ENCODE measurements around the gene SRD5A2.

Gene SRD5A2

DNA sequence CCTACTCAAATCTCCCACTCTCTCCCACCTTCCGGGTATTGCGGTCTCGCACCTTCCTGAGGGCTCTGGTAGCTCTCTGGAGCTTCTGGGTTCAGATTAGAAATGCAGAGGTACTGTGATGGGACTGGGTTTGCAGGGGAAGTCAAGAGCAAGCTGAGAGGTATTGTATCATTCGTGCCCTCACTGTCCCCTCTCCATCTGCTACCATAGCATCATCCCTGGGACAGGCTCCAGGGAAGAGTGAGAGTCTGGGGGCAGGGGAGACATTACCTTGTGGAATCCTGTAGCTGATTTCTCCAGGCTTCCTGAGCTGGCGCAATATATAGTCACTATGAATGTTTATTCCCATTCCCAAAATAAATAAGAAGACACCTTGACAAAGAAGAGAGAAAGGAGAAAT lies 49.6 kb downstream of the SRD5A2 start:
- Mint-ChIP-seq H3K27ac (no peak overlapping the region), H3K9me3 (no peaks in the 10 kb centered on the region), H3K4me3 (no peak overlapping the region), H3K27me3 (ENCODE audit: low read depth) (peaks cover 10% of the 10 kb centered on the region), H3K4me1 (no peaks in the 10 kb centered on the region), H3K36me3 (ENCODE audit: low read depth) (no peaks in the 10 kb centered on the region)
- TF ChIP-seq, protein P1, sequence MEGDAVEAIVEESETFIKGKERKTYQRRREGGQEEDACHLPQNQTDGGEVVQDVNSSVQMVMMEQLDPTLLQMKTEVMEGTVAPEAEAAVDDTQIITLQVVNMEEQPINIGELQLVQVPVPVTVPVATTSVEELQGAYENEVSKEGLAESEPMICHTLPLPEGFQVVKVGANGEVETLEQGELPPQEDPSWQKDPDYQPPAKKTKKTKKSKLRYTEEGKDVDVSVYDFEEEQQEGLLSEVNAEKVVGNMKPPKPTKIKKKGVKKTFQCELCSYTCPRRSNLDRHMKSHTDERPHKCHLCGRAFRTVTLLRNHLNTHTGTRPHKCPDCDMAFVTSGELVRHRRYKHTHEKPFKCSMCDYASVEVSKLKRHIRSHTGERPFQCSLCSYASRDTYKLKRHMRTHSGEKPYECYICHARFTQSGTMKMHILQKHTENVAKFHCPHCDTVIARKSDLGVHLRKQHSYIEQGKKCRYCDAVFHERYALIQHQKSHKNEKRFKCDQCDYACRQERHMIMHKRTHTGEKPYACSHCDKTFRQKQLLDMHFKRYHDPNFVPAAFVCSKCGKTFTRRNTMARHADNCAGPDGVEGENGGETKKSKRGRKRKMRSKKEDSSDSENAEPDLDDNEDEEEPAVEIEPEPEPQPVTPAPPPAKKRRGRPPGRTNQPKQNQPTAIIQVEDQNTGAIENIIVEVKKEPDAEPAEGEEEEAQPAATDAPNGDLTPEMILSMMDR (IDR thresholded peaks at IDR 0.05; ENCODE audit: unreplicated experiment in 3 of 3), result no peak

DNA sequence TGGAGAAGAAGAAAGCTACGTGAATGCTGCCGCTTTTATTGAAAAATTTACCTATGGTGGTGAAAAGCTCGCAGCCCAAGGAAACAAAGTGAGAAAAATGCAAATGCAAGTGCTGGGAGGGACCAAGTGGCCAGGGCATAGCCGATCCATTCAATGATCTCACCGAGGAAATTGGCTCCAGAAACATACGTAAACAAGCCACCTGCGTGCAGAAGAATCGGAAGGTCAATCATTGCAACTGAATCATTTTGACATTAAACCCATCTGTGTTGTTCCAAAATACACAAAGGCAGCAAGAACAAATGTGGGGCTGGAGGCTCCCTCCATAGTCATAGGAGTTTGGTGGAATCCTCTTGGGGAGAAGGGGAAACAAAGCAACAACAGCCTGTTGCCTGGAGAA lies 51.5 kb downstream of the SRD5A2 start:
- no peaks in the 10 kb centered on the region for H3K9me3 Mint-ChIP-seq
- H3K36me3 Mint-ChIP-seq (ENCODE audit: low read depth), result no peaks in the 10 kb centered on the region
- no peak overlapping the region for H3K4me3 Mint-ChIP-seq
- TF ChIP-seq, protein P1 (IDR thresholded peaks at IDR 0.05; ENCODE audit: unreplicated experiment in 3 of 3), result no peak
- H3K27me3 Mint-ChIP-seq (ENCODE audit: low read depth), result peaks cover 12% of the 10 kb centered on the region
- no peaks in the 10 kb centered on the region for H3K4me1 Mint-ChIP-seq
- no peak overlapping the region for H3K27ac Mint-ChIP-seq

DNA sequence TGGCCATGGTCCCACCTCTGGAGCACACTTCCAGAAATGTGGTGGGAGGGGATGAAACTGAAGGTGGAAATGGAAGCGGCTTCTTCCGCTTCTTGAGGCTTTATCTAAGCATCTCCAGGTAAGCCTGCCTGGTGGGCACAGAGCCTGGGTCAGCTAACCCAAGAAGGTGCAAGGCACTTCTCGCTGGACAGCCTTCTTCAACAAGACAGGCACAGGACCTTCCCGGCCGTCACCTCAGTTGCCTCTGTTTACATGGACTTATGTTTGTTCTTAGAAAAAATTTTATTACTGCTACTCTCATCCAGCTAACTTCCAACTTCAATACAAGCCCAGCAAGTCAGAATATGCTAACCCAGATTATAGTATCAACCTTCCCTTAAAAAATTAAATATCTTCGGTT lies 51.9 kb downstream of the SRD5A2 start:
- H3K4me1 Mint-ChIP-seq, result no peaks in the 10 kb centered on the region
- H3K36me3 Mint-ChIP-seq (ENCODE audit: low read depth), result no peaks in the 10 kb centered on the region

DNA sequence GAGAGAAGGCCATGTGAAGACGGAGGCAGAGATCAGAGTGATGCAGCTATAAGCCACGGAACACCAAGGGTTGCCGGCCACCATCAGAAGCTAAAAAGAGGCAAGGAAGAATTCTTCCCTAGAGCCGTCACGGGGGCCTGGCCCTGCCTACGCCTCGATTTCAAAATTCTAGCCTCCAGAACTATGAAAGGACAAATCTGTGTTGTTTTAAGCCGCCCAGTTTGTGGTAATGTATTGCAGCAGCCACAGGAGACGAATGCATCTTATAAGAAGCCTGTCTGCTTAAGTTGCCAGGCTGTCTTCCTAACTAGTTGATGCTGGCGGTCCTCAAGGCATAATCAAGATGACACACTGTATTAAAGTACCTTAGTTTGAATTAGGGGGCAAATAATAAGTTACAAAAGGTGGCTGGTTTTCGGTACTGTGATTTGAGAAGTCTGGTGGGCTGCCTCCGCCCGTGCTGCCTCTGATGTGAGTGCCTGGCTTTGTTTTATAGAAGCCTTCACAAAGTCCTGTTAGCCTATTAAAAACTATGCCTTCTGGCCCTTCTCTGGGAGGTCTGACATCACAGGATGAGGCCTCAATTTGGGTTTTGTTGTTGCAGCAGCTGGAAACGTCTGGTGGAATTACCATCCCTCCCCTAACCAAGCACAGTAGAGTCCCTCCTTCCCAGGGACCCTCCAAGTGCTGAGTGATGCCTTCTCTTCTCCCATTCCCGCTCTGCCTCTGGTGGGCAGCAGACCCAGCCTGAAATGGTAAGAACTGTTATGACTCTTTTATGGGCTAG lies 53.6 kb downstream of the SRD5A2 start:
- Mint-ChIP-seq H3K9me3 (no peaks in the 10 kb centered on the region), H3K4me3 (no peak overlapping the region), H3K4me1 (peaks cover 8% of the 10 kb centered on the region), H3K36me3 (ENCODE audit: low read depth) (no peaks in the 10 kb centered on the region), H3K27me3 (ENCODE audit: low read depth) (peaks cover 18% of the 10 kb centered on the region), H3K27ac (no peak overlapping the region)
- TF ChIP-seq, protein P1 (IDR thresholded peaks at IDR 0.05; ENCODE audit: unreplicated experiment in 3 of 3), result no peak

More for the DNA sequence above, 51.9 kb downstream of the SRD5A2 start:
- Mint-ChIP-seq H3K4me3 (no peak overlapping the region), H3K27ac (no peak overlapping the region), H3K27me3 (ENCODE audit: low read depth) (peaks cover 12% of the 10 kb centered on the region), H3K9me3 (no peaks in the 10 kb centered on the region)
- TF ChIP-seq, protein P1 (IDR thresholded peaks at IDR 0.05; ENCODE audit: unreplicated experiment in 3 of 3), result no peak

DNA sequence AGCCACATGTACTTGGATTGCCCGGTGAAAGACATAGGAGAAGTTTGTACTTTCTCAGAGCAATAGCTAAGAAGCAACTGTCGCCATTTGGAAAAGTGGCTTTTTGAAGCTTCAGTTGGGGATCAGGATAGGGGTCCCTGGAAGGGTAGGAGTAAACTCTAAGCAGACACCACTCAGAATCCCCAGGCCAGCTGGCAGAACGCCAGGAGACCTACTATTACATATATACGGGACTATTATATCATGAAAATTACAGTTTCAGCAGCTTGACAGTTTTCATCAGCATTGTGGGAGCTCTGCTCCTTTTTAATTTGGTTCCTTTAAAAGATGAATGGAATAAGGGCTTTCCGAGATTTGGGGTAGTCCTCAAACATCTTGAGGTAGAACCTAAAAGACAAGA lies 54.9 kb downstream of the SRD5A2 start:
- H3K9me3 Mint-ChIP-seq, result no peaks in the 10 kb centered on the region
- TF ChIP-seq, protein P1 (IDR thresholded peaks at IDR 0.05; ENCODE audit: unreplicated experiment in 3 of 3), result no peak
- no peak overlapping the region for H3K4me3 Mint-ChIP-seq
- H3K27ac Mint-ChIP-seq, result no peak overlapping the region
- H3K36me3 Mint-ChIP-seq (ENCODE audit: low read depth), result no peaks in the 10 kb centered on the region
- H3K4me1 Mint-ChIP-seq, result peaks cover 10% of the 10 kb centered on the region
- H3K27me3 Mint-ChIP-seq (ENCODE audit: low read depth), result peaks cover 25% of the 10 kb centered on the region

DNA sequence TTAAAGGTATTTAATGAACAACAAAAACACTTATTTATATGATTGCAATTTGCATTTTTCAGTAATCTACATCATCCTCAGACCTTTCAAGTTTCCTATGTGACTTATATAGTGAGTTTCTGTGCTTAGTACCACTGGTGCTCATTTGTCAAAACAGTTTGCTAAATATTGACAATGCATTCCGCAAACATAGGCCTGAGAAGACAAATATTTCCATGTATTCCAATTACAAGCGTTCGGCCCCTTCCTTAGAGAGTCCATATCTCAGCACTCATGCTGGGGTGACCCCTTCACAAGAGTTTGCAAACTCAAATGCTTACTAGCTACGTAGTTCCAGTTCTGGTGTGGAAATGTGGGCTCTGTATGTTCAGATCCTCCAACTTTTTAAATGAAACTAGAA lies 56.1 kb downstream of the SRD5A2 start:
- TF ChIP-seq, protein P1 (IDR thresholded peaks at IDR 0.05; ENCODE audit: unreplicated experiment in 3 of 3), result no peak
- Mint-ChIP-seq H3K27ac (no peak overlapping the region), H3K27me3 (ENCODE audit: low read depth) (peaks cover 24% of the 10 kb centered on the region), H3K36me3 (ENCODE audit: low read depth) (no peaks in the 10 kb centered on the region), H3K4me1 (peaks cover 10% of the 10 kb centered on the region), H3K4me3 (no peak overlapping the region), H3K9me3 (no peaks in the 10 kb centered on the region)
